Esophagus muscularis mucosa (tissue), 4 donors: ENCODE measurements around the gene TPO.

Experiments used
- EP300 ChIP-seq: sonication (generic); formaldehyde crosslinking; IDR thresholded peaks from one replicate; pipeline ENCODE4 v1.6.1; 2017; ENCODE audit warnings: antibody characterized with exemption
- POLR2A ChIP-seq: fragments of 450-650 bp; IDR thresholded peaks from one replicate; pipeline ENCODE4 v1.6.1; 2017; ENCODE audit warnings: antibody characterized with exemption, moderate library complexity, mild to moderate bottlenecking, low read depth
- POLR2AphosphoS5 ChIP-seq, 2 donors: sonication (generic); formaldehyde crosslinking; IDR thresholded peaks; one replicate each; pipeline ENCODE4 v1.6.1; 2017; ENCODE audit warnings: antibody characterized with exemption in 2 of 2
- TF ChIP-seq, protein P1 (sequence below), 3 experiments: fragments of 200-600 bp in 2 of 3; fragments of 450-650 bp in 1 of 3; sonication (generic) in 2 of 3; IDR thresholded peaks; one replicate each; pipeline ENCODE4 v1.5.1; 2017 to 2019; ENCODE audit warnings: antibody characterized with exemption in 3 of 3, mild to moderate bottlenecking in 2 of 3, moderate library complexity in 1 of 3

DNA sequence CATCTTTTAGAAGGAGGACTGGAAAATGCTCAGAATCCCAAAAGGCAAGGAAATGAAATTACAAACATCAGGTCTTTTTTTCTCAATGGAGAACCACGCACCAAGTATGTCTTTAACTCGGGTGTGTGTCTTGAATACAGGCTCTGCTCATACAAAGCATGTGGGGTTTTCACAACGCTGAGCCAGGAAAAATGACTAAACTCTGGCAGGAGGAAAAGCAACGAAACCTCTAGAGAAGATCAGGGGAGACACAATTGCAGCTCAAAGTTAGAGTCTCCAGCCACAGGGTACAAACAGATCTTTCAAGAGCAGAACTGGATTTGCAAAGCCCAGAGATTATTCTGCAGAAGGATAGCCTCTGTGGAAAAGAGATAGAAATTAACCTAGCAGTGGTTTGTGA is 42.8 kb upstream of the TPO start:
- TF ChIP-seq, protein P1, sequence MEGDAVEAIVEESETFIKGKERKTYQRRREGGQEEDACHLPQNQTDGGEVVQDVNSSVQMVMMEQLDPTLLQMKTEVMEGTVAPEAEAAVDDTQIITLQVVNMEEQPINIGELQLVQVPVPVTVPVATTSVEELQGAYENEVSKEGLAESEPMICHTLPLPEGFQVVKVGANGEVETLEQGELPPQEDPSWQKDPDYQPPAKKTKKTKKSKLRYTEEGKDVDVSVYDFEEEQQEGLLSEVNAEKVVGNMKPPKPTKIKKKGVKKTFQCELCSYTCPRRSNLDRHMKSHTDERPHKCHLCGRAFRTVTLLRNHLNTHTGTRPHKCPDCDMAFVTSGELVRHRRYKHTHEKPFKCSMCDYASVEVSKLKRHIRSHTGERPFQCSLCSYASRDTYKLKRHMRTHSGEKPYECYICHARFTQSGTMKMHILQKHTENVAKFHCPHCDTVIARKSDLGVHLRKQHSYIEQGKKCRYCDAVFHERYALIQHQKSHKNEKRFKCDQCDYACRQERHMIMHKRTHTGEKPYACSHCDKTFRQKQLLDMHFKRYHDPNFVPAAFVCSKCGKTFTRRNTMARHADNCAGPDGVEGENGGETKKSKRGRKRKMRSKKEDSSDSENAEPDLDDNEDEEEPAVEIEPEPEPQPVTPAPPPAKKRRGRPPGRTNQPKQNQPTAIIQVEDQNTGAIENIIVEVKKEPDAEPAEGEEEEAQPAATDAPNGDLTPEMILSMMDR (IDR thresholded peaks at IDR 0.05): no peak
- TF ChIP-seq POLR2AphosphoS5 (IDR thresholded peaks at IDR 0.05) (no peak), POLR2A (no peak), EP300 (no peak)
